T-helper 1 cell (primary cell): ENCODE measurements around the gene MOB3A.

Experiments
- DNase-seq, 5 donors: peaks; one replicate each; pipeline ENCODE4 v3.0.0-alpha.2; 2012 to 2020

The MOB3A gene

DNA sequence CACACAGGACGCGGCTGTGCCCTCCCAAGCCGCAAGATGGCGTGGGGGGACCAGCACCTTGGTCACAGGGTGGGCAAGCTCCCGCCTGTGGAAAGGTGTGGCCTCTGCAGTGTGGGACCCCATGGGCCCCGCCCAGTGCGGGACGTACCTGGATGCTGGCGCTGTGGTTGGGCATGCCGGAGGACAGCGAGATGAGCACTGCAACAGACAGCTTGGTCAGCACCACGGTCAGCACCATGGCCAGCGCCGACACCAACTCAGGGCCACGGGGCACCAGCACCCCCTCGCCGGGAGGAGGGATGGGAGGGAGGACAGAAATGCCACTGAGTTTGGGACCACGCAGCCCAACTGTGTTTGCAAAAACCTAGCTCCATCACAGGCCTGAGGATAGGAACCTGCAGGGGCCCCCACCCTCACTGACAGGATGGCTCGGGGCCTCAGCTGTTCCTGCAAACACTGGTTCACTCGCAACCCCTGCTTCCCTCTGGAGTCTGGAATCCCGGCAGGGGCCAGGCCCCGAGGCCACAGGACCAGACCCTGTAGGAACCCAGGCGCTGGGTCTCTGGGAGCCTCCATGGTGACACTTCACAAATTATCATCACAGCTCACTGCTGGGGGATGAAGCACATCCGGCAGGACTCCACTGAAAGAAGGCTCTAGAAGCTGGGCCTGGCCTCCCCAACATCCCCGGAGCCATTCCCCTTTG is 27.7 kb upstream of the MOB3A start:
- DNase-seq: no peak

DNA sequence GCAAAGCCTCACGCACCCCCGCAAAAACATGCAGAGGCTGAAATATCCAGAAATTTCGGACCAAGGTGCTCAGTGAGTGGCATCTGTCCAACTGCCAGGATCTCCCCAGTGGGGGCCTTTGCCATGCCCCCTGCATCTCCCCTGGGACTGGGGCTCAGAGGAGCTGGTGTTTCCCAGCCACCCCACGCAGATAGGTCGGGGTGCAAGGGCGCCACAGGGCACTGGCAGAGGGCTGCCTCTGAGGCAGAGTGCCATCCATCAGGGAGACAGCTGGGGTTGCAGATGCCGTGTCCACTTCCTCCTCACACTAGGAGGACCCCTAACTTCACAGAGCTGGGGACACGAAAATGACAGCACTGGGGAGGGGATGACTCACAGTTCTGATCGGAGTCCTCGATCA is 26.9 kb upstream of the MOB3A start:
- DNase-seq: no peak

- DNase-seq: no peak
Measured at GRCh38 chr19:2122251-2122650, 26.1 kb upstream of the MOB3A start.

- no peak for DNase-seq
Measured at GRCh38 chr19:2121416-2122051, 25.4 kb upstream of the MOB3A start.

- DNase-seq: no peak
Measured at GRCh38 chr19:2120821-2121220, 24.7 kb upstream of the MOB3A start.

- DNase-seq: no peak
Measured at GRCh38 chr19:2119921-2120785, 24.0 kb upstream of the MOB3A start.

DNA sequence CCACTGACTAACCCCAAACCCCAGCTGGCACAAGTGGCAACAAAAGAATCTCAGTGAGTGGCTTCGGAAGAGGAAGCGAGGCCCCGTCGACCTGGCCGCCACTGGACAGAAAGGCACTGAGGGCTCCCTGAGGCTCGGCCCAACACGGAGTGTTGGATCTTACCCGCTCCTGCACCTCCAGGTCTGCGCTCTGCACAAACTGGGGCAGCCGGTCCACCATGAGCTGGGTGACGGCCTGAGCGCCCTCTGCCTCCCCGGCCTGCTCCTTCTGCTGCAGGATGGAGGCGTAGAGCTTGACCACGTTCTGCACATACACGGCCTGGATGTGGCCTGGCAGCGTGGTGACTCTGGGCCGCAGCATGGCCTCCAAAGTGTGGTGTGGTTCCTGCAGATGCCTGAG is 22.3 kb upstream of the MOB3A start:
- DNase-seq: no peak

GRCh38 chr19:2117215-2117960 is 21.3 kb upstream of the MOB3A start:
- DNase-seq: no peak

DNA sequence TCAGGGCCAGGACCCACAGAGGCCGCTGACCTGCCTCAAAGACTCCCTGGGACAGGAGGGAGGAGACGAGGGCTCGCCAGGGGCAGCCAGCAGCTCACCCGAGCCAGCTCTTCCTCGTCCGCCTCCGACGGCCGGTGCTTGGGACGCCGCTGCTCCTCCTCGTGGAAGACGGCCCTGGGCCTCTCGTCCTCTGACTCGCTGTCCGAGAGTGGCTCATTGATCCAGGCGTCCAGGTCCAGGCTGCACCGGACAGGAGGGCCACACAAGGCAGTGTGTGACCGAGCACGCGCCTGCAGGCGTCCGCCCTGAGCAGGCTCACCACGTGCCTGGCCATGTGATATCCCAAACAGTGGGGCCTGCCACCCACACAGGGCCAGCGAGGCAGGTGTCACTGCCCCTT is 20.4 kb upstream of the MOB3A start:
- DNase-seq: no peak

DNA sequence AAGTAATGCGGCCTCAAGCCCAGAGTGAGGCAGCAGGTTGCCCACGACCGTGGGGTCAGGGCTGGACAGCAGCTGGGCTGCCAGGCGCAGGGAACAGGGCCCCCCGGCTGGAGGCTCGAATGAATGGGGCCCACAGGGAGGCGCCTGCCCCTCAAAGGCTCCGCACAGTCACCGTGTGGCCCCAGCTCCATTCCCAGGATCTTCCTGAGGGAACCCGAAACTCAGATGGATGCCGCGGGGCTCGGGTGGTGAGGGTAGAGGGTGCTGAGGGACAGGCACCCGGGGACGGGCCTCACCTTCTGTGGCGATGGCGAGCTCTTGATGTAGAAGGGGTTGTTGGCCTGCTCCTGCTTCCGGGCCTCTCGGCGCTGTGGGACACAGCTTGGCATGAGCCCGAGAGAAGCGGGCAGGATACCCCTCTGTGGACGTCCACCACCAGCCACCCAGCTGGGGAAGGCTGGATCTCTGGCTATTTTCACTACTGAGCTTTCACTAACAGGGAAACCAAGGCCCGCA is 19.8 kb upstream of the MOB3A start:
- no peak for DNase-seq

DNA sequence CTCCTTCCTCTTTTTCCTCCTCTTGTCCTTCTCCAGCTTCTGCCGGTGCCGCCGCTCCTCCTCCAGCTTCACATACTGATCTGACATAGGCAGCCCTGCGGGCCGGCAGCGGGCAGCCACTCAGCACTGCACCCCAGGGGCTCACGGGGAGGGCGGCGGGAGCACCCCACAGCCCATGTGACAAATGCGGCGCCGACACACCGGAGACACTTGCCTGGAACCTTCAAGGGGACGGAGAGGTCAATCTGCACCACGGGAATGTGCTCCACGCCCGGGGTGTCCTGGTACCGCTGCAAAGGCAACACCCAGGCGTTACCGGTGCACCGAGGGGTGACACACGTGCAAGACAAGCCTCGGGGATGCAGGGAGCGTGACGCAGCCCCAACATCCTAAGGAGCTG is 19.2 kb upstream of the MOB3A start:
- DNase-seq: no peak

DNA sequence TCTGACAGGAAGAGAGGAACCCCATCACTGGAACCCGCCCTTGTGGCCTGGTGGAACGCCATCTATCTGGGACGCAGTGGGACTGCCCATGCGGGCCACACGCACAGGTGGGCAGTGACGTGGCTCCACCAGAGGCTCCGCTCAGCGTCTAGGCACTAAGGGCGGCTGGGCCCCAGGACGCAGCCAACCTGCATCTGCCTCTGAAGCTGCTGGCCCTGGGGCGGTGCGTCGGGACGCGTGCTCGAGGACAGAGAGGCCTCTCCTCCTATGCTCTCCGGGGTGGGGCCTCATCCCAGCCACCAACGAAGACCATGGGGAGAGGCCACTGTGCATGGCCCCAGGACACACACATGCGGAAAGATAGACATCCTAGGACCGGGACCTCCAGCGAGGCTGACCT is 18.7 kb upstream of the MOB3A start:
- DNase-seq: no peak

GRCh38 chr19:2114218-2114617 is 18.1 kb upstream of the MOB3A start:
- DNase-seq: no peak

GRCh38 chr19:2113439-2114211 is 17.5 kb upstream of the MOB3A start:
- DNase-seq: no peak

- no peak for DNase-seq
Measured at GRCh38 chr19:2112516-2113320, 16.6 kb upstream of the MOB3A start.

- DNase-seq: no peak
Measured at GRCh38 chr19:2111886-2112285, 15.8 kb upstream of the MOB3A start.

GRCh38 chr19:2111425-2111824 is 15.3 kb upstream of the MOB3A start:
- DNase-seq: no peak

DNA sequence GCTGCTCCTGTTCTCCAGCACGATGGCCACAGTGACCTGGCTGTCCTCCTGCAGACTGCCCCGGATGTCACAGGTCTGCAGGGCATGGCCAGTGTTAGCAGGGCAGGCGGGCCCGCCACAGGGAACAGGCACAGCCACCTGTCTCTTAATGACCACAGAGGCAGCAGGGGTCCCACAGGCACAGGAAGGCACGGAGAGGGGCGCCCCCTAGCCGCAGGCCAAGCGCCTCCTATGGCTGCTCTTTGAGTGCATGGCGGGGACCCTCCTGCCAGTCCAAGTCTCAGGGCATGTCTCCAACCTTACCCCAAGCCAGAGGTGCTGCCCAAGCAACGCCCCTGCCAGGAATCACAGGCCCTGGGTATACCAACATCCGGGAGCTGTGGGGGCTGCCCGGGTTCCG is 14.7 kb upstream of the MOB3A start:
- DNase-seq: no peak

DNA sequence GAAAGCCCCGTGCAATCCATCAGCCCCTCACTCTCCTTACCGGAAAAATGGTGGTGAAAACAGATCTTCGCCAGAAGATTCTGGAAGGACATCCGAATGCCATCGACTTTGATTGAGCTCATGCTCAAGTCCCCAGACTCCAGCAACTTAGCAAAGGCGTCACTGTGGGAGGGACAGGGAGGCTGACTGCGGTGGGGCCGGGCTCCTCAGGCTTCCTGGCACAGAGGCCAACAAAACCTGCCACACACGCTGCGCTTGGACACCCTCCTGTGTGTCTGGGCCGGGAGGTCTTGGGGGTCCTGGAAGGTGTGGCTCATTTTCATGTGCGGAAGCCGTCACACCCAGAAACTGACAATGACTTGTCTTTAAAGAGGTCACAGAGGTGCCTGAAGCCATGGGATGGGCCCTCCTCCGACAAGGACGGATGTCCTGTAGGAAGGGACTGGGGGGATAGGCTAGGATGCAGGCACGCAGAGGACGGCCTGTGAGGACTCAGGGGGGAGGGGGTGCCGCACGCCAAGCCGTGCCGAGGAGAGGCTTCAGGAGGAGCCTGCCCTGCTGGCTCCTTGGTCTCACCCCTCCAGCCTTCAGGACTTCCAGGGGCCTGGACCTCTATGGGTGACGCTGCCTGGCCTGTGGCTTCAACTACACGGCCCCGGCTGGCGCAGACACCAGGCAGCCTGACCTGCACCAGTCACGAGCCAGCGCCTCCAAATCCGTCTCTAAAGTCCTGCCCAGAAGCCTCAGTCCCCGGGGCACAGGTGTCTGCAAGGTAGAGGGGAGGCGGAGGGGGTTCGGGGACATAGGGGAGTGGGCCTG is 13.1 kb upstream of the MOB3A start:
- DNase-seq: no peak
